Gastrocnemius medialis (tissue), 4 donors: ENCODE results near the gene SERINC2. TPM values are rescaled to one million over a fixed set of nuclear protein-coding genes. Genes with fewer than 3 reads are reported as not detected.
"Not testable (repeated sequence)": the region's sequence is repeated elsewhere in the genome, so short reads cannot be mapped to it uniquely, and the experiment has no call there.

ENCODE experiments used
- ATAC-seq, 2 donors: fragments of 150-250 bp; one replicate each; pipeline ENCODE4 v1.9.1; 2016
- DNase-seq, 2 donors: peaks; one replicate each; pipeline ENCODE4 v3.0.0-alpha.2; 2019
- H3K27ac ChIP-seq, 4 donors: fragments of 200-600 bp; sonication (generic); 1 replicate in 1 of 4; 2 replicates in 3 of 4; pipeline ENCODE4 v1.5.1; 2016 to 2018; ENCODE audit warnings: mild to moderate bottlenecking in 2 of 4, moderate library complexity in 1 of 4
- H3K27me3 ChIP-seq, 3 donors: fragments of 200-600 bp; sonication (generic) in 2 of 3; 1 replicate in 1 of 3; 2 replicates in 2 of 3; pipeline versions ENCODE4 v1.5.1 to v1.6.0; 2016 to 2019; ENCODE audit warnings: mild to moderate bottlenecking in 1 of 3, moderate library complexity in 1 of 3
- H3K36me3 ChIP-seq, 2 donors: fragments of 200-600 bp; sonication (generic) in 1 of 2; one replicate each; pipeline ENCODE4 v1.5.1; 2017 to 2018
- H3K4me1 ChIP-seq, 2 donors: fragments of 200-600 bp; sonication (generic) in 1 of 2; one replicate each; pipeline ENCODE4 v1.5.1; 2016 to 2017; ENCODE audit warnings: mild to moderate bottlenecking in 2 of 2
- H3K4me3 ChIP-seq, 4 donors: fragments of 200-600 bp; sonication (generic) in 3 of 4; 1 replicate in 1 of 4; 2 replicates in 3 of 4; pipeline ENCODE4 v1.5.1; 2016 to 2019; ENCODE audit warnings: mild to moderate bottlenecking in 2 of 4
- H3K9me3 ChIP-seq, 3 donors: fragments of 200-600 bp; sonication (generic) in 2 of 3; 1 replicate in 1 of 3; 2 replicates in 2 of 3; pipeline ENCODE4 v1.5.1; 2016 to 2019
- POLR2A ChIP-seq, 2 donors: fragments of 450-650 bp; IDR thresholded peaks; one replicate each; pipeline ENCODE4 v1.6.1; 2017; ENCODE audit warnings: antibody characterized with exemption in 2 of 2, mild to moderate bottlenecking in 2 of 2, moderate library complexity in 2 of 2
- in situ Hi-C, 4 donors: fragments of 200-750 bp; cut with MboI; loops; one replicate each; pipeline versions ENCODE4 v1.15.0 to v1.8.0; 2017; ENCODE audit warnings: low sequenced_read_pairs in 4 of 4
- intact Hi-C: fragments of 100-400 bp; cut with DNase I; formaldehyde crosslinking; loops from one replicate; pipeline ENCODE4 v1.15.1; 2023; ENCODE audit warnings: low total_unique reads
- total RNA-seq, 4 donors: library from RNA; depleted of rRNA; stranded (reverse); fragments of >200 nt; gene quantifications; one replicate each; pipeline versions ENCODE4 v1.1.0 to v1.2.3, GENCODE V29; 2016
- TF ChIP-seq, protein P1 (sequence below), 5 experiments: fragments of 450-650 bp in 3 of 5; fragments of 200-600 bp in 2 of 5; sonication (generic) in 2 of 5; IDR thresholded peaks in 4 of 5; conservative IDR thresholded peaks in 1 of 5; 1 replicate in 4 of 5; 2 replicates in 1 of 5; pipeline ENCODE4 v1.5.1; 2016 to 2019; ENCODE audit warnings: antibody characterized with exemption in 5 of 5, mild to moderate bottlenecking in 3 of 5, moderate library complexity in 3 of 5

SERINC2 gene
- total RNA-seq, 4 donors from 2014 or later = 21.2 to 53.4 (median 35.9) TPM

DNA sequence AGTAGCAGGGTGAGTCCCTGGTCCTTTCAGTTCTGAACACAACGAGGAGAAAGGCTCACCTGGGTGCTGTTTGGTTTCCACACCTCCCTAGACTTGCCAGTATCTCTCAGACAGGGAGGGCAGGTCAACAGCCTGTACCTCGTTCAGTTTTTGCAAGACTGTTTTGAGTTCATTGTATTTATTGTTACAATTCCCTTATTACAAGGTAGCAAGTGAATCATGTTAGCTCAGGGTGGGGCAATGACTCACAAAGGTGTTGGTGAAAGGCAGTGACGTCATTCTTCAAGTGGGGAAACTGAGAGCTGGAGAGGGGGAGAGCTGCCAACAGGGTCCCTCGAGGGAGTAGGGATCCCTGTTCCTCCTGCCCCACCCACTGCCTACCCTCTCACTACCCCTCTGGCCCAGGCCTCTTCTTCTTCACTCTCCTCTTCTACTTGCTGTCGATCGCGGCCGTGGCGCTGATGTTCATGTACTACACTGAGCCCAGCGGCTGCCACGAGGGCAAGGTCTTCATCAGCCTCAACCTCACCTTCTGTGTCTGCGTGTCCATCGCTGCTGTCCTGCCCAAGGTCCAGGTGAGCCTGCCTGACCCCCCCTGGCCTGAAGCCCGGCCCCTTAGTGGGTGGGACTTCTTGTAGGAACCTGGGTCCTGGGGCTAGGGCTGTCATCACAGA, 13.4 kb downstream of the SERINC2 start:
- Histone ChIP-seq H3K9me3 (no peaks in the 10 kb centered on the region), H3K36me3 (no peaks in the 10 kb centered on the region), H3K4me1 (peaks cover 12 to 17% of the 10 kb centered on the region in 2 donors), H3K27ac (no peak overlapping the region), H3K27me3 (no peaks in the 10 kb centered on the region), H3K4me3 (no peak overlapping the region)
- no peak for ATAC-seq
- intact Hi-C loops = no loop called here
- no peak for DNase-seq
- TF ChIP-seq POLR2A (IDR thresholded peaks at IDR 0.05) = no peak
- TF ChIP-seq, protein P1, sequence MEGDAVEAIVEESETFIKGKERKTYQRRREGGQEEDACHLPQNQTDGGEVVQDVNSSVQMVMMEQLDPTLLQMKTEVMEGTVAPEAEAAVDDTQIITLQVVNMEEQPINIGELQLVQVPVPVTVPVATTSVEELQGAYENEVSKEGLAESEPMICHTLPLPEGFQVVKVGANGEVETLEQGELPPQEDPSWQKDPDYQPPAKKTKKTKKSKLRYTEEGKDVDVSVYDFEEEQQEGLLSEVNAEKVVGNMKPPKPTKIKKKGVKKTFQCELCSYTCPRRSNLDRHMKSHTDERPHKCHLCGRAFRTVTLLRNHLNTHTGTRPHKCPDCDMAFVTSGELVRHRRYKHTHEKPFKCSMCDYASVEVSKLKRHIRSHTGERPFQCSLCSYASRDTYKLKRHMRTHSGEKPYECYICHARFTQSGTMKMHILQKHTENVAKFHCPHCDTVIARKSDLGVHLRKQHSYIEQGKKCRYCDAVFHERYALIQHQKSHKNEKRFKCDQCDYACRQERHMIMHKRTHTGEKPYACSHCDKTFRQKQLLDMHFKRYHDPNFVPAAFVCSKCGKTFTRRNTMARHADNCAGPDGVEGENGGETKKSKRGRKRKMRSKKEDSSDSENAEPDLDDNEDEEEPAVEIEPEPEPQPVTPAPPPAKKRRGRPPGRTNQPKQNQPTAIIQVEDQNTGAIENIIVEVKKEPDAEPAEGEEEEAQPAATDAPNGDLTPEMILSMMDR (IDR thresholded peaks at IDR 0.05 in 4 of 5, conservative IDR thresholded peaks at IDR 0.05 in 1 of 5) = no peak
- in situ Hi-C loops = loop anchor here in 3 of 4 donors (10.0 kb wide), 2 partner anchors 128 to 242 kb away; no protein-coding TSS in a partner anchor

DNA sequence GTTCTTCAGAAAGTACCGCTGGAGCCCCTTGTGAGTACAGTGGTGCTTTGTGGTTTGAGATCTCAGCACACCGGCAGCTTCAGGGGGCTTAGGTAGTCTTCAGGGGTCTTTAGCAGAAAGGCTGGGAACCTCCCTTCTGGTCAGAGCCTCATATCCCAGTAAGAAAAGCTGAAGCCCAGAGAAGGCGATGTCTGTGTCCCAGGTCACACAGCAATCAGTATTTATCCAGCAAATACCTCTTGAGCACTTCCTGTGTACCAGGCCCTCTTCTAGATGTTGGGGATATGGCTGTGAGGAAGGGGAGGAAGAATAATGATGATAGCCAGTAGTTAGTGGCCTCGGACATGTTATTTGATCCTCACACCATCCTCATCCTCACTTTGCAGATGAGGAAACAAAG, 14.3 kb downstream of the SERINC2 start:
- ATAC-seq (no peak), DNase-seq (no peak)
- in situ Hi-C loops (loop anchor here in 3 of 4 donors (10.0 kb wide), 2 partner anchors 127 to 243 kb away; no protein-coding TSS in a partner anchor), intact Hi-C loops (no loop called here)
- Histone ChIP-seq H3K4me3 (no peak overlapping the region), H3K27me3 (no peaks in the 10 kb centered on the region), H3K27ac (no peak overlapping the region), H3K4me1 (peaks cover 2 to 7% of the 10 kb centered on the region in 2 donors), H3K36me3 (no peaks in the 10 kb centered on the region), H3K9me3 (no peaks in the 10 kb centered on the region)
- no peak for TF ChIP-seq POLR2A (IDR thresholded peaks at IDR 0.05)
- TF ChIP-seq, protein P1 (IDR thresholded peaks at IDR 0.05 in 4 of 5, conservative IDR thresholded peaks at IDR 0.05 in 1 of 5) = no peak

DNA sequence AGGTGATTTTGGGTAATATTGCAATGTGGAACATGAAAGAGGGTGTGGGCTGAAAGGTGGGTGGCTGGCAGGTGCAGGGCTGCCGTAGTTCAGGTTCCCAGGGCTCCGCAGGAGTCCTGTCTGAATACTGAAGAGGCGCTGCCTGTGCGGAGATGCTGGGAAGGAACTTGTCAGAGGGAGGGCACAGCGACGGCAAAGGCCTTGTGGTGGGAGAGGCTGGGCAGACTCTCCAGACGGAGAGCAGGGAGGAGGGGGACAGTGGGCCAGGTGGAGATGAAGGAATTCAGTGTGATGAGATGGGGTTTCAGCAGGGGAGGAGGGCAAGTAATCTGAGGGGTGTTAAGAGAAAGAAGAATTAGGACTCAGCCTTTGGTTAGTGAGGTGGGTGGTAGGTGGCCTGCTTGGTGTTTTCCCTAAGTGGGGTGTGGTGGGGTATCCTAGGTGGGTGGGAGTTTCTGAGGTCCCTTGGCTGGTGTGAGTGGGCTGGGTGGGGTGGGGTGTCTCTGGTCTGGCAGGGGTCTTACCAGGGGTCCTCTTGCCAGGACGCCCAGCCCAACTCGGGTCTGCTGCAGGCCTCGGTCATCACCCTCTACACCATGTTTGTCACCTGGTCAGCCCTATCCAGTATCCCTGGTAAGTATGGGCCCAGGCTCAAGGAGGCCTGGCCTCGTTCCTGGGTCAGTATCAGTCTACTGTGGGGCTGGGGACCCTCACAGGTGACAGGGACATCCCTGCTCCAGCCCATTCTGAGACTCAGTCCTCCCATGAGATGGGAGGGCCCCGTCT, 15.6 kb downstream of the SERINC2 start:
- DNase-seq = no peak
- in situ Hi-C loops = loop anchor here in 3 of 4 donors (10.0 kb wide), 2 partner anchors 126 to 244 kb away; no protein-coding TSS in a partner anchor

DNA sequence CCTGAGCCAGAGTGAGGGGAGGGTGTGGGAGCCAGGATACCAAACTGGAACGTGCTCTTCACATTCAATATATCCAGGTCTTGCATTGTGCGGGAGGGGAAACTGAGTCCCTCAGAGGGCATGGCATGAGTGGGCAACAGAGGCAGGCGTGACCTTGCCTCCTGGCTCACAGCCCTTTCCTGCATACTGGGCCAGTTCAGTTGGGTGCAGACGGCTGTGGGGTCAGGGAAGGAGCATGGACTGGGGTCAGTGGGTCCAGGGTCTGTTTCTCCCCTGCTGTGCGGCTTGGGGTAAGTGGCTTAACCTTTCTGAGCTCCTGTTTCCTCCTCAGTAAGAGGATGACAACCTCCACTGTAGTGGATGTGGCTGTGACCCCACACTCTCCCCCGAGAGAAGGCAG, 16.6 kb downstream of the SERINC2 start:
- TF ChIP-seq, protein P1 (IDR thresholded peaks at IDR 0.05 in 4 of 5, conservative IDR thresholded peaks at IDR 0.05 in 1 of 5) = no peak
- TF ChIP-seq POLR2A (IDR thresholded peaks at IDR 0.05) = no peak
- ATAC-seq (no peak), DNase-seq (no peak)
- in situ Hi-C loops = loop anchor here in 3 of 4 donors (10.0 kb wide), 2 partner anchors 125 to 245 kb away; no protein-coding TSS in a partner anchor
- Histone ChIP-seq H3K27me3 (no peaks in the 10 kb centered on the region), H3K4me1 (no peaks in the 10 kb centered on the region), H3K9me3 (no peaks in the 10 kb centered on the region), H3K36me3 (no peaks in the 10 kb centered on the region), H3K27ac (no peak overlapping the region), H3K4me3 (no peak overlapping the region)
- intact Hi-C loops = no loop called here

More for the DNA sequence above, 15.6 kb downstream of the SERINC2 start:
- H3K4me1 ChIP-seq = no peaks in the 10 kb centered on the region
- no peaks in the 10 kb centered on the region for H3K36me3 ChIP-seq
- H3K4me3 ChIP-seq = no peak overlapping the region
- no peaks in the 10 kb centered on the region for H3K27me3 ChIP-seq
- H3K9me3 ChIP-seq = no peaks in the 10 kb centered on the region
- ATAC-seq = no peak
- H3K27ac ChIP-seq = no peak overlapping the region
- TF ChIP-seq, protein P1 (IDR thresholded peaks at IDR 0.05 in 4 of 5, conservative IDR thresholded peaks at IDR 0.05 in 1 of 5) = no peak
- intact Hi-C loops = no loop called here

DNA sequence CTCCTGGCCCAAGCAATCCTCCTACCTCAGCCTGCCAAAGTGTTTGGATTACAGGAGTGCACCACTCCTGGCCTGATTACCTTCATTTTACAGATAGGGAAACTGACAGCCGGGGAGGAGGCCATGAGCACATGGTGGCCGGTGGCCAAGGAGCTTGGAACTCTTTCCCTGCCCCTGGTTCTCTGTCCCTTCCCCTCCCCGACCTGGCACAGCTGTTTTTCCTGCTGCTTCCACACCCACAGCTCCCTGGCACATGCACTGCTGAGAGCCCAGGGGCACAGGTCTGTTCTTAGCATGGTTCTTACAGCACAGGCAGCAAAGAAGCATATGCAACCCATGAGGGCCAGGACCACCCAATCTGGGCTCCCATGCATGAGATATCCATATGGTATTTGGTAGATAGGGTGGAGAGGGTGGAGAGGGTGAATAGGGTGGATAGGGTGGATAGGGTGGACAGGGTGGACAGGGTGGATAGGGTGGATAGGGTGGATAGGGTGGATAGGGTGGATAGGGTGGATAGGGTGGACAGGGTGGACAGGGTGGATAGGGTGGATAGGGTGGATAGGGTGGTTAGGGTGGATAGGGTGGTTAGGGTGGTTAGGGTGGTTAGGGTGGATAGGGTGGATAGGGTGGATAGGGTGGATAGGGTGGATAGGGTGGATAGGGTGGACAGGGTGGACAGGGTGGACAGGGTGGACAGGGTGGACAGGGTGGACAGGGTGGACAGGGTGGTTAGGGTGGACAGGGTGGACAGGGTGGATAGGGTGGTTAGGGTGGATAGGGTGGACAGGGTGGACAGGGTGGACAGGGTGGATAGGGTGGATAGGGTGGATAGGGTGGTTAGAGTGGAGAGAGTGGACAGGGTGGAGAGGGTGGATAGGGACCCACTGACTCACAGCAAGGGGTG, 18.6 kb downstream of the SERINC2 start:
- H3K4me1 ChIP-seq, DNase-seq, H3K9me3 ChIP-seq, H3K4me3 ChIP-seq, in situ Hi-C loops, ATAC-seq, H3K36me3 ChIP-seq, H3K27ac ChIP-seq, intact Hi-C loops, H3K27me3 ChIP-seq: not testable (repeated sequence)
